ENCODE data around the gene KLK8.

GRCh38 chr19:51012661-51013190 is 11.3 kb upstream of the KLK8 start:
- TF ChIP-seq POLR2AphosphoS5 (IDR thresholded peaks at IDR 0.05; ENCODE audit: borderline replicate concordance, low read depth, low read length) (no peak), EZH2 (IDR thresholded peaks at IDR 0.05) (no peak)

All from SK-N-MC (cell line).